ENCODE data around the gene RIPOR2.
"Not testable (repeated sequence)": the region's sequence is repeated elsewhere in the genome, so short reads cannot be mapped to it uniquely, and the experiment has no call there.

The RIPOR2 gene

GRCh38 chr6:24925661-24926060 lies 10.1 kb downstream of the RIPOR2 start:
- no peak for DNase-seq (ENCODE audit: low read depth in 2 of 2)

- no peak for DNase-seq (ENCODE audit: low read depth in 2 of 2)
Observed at GRCh38 chr6:24924580-24925356, 11.0 kb downstream of the RIPOR2 start.

GRCh38 chr6:24923885-24924401 lies 11.8 kb downstream of the RIPOR2 start:
- DNase-seq (ENCODE audit: low read depth in 2 of 2) = no peak

- DNase-seq (ENCODE audit: low read depth in 2 of 2) = no peak
Observed at GRCh38 chr6:24922814-24923213, 12.9 kb downstream of the RIPOR2 start.

GRCh38 chr6:24922170-24922569 lies 13.6 kb downstream of the RIPOR2 start:
- DNase-seq (ENCODE audit: low read depth in 2 of 2) = no peak

- DNase-seq (ENCODE audit: low read depth in 2 of 2) = no peak
Observed at GRCh38 chr6:24920136-24920535, 15.6 kb downstream of the RIPOR2 start.

- no peak for DNase-seq (ENCODE audit: low read depth in 2 of 2)
Observed at GRCh38 chr6:24919056-24919892, 16.5 kb downstream of the RIPOR2 start.

GRCh38 chr6:24918641-24919055 lies 17.1 kb downstream of the RIPOR2 start:
- DNase-seq (ENCODE audit: low read depth in 2 of 2) = no peak

- DNase-seq (ENCODE audit: low read depth in 2 of 2) = no peak
Observed at GRCh38 chr6:24916496-24916895, 19.3 kb downstream of the RIPOR2 start.

- no peak for DNase-seq (ENCODE audit: low read depth in 2 of 2)
Observed at GRCh38 chr6:24915641-24916040, 20.1 kb downstream of the RIPOR2 start.

- not testable (repeated sequence) for DNase-seq (ENCODE audit: low read depth in 2 of 2)
Observed at GRCh38 chr6:24914082-24914481, 21.7 kb downstream of the RIPOR2 start.

GRCh38 chr6:24911796-24912382 lies 23.9 kb downstream of the RIPOR2 start:
- DNase-seq (ENCODE audit: low read depth in 2 of 2) = no peak

- no peak for DNase-seq (ENCODE audit: low read depth in 2 of 2)
Observed at GRCh38 chr6:24910961-24911725, 24.6 kb downstream of the RIPOR2 start.

GRCh38 chr6:24910331-24910960 lies 25.3 kb downstream of the RIPOR2 start:
- no peak for DNase-seq (ENCODE audit: low read depth in 2 of 2)

GRCh38 chr6:24909241-24910216 lies 26.2 kb downstream of the RIPOR2 start:
- DNase-seq (ENCODE audit: low read depth in 2 of 2) = no peak

- DNase-seq (ENCODE audit: low read depth in 2 of 2) = no peak
Observed at GRCh38 chr6:24908650-24909035, 27.1 kb downstream of the RIPOR2 start.

- DNase-seq (ENCODE audit: low read depth in 2 of 2) = no peak
Observed at GRCh38 chr6:24907919-24908649, 27.7 kb downstream of the RIPOR2 start.

GRCh38 chr6:24906314-24906713 lies 29.4 kb downstream of the RIPOR2 start:
- no peak for DNase-seq (ENCODE audit: low read depth in 2 of 2)

GRCh38 chr6:24905483-24905882 lies 30.3 kb downstream of the RIPOR2 start:
- no peak for DNase-seq (ENCODE audit: low read depth in 2 of 2)

Measured in stimulated activated CD8-positive, alpha-beta memory T cell treated with anti-CD3 and anti-CD28 coated beads, Interleukin-15, amount 100 ng/mL, for 48 hours (primary cell).